Daoy (cell line): ENCODE measurements around the gene TUFM. TPM values are rescaled to one million over a fixed set of nuclear protein-coding genes. Genes with fewer than 3 reads are reported as not detected.
"Not testable (repeated sequence)": the region's sequence is repeated elsewhere in the genome, so short reads cannot be mapped to it uniquely, and the experiment has no call there.

Experiments used
- DNase-seq: peaks from one replicate; pipeline ENCODE4 v3.0.0-alpha.2; 2015; ENCODE audit warnings: low read depth
- total RNA-seq: library from RNA; depleted of rRNA; stranded (reverse); fragments of >200 nt; shearing (Covaris generic); gene quantifications from 2 replicates; pipeline ENCODE4 v1.2.3, GENCODE V29; 2014; rRNA removed

Gene TUFM
- total RNA-seq = 157 and 180 TPM in 2 replicates

DNA sequence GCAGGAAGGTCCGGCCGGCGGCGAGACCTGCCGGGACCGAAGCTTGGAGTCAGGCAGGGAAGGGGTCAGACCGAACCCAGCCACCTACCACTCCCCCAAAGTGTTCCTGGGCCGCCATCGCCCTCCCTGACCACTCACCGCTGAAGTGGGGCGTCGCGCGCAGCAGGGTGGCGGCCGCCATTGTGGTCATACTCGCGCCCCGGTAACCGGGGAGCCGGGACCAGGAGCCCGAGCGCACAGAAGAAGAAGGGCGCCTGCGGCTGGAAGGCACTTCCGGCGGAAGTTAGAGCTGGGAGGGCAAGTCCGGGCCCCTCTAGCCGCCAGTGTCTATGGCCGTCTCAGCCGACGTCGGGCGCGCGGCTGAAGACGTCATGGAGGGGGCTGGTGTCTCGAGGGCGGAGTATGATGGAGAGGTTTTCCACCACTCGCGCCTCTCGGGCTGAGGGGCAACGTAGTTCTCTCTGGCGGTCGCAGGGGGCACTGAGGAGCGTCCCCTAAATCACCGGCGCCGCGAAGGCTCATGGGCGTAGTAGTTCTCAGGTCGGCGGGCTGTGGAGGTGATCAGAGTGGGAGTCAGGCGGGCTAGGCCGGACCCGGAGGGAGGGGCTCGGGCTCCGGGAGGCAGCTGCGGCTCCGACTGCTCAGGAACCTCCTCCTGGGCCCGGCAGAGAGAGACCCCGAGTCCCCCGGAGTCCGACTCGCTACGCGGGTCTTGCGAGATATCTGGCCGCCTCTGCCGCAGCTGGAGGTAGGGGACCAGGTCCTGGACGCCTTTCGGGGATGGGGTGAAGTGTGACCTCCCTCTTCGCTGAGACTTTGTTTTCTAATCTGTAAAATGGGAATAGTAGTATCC is at the start of gene TUFM:
TUFM (minus strand) TSS at position 269 of the 853 bp plus-strand sequence; CDS start at position 190, 79 bp downstream.
- DNase-seq = peak; percentile 98

DNA sequence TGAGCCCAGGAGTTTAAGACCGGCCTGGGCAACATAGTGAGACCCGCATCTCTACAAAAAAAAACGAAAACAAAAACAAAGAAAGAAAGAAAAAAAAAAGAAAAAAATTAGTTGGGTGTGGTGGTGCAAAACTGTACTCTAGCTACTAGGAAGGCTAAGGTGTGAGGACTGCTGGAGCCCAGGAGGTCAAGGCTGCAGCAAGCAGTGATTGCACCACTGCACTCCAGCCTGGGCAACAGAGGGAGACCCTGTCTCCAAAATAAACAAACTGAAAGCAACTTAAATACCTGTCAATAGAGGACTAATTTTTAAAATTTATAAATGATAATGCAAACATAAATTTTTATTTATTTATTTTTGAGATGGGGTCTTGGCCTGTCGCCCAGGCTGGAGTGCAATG is 49.5 kb upstream of the TUFM start:
- no peak for DNase-seq

DNA sequence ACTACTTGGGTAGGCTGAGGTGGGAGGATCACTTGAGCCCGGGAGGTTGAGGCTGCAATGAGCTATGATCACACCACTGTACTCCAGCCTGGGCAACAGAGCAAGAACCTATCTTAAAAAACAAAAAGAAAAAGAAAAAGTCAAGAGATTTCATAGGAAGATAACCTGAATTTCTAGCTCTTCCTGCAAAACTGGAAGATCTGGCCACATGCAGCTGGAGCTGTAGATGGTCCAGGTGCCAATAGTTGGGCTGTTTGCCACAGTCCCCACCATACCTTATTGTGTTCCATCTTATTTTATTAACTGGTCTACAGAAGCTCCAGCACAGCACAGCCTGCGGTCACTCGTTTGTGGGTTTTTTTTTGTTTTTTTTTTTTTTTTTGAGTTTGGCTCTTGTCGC is 47.1 kb upstream of the TUFM start:
- DNase-seq = no peak

DNA sequence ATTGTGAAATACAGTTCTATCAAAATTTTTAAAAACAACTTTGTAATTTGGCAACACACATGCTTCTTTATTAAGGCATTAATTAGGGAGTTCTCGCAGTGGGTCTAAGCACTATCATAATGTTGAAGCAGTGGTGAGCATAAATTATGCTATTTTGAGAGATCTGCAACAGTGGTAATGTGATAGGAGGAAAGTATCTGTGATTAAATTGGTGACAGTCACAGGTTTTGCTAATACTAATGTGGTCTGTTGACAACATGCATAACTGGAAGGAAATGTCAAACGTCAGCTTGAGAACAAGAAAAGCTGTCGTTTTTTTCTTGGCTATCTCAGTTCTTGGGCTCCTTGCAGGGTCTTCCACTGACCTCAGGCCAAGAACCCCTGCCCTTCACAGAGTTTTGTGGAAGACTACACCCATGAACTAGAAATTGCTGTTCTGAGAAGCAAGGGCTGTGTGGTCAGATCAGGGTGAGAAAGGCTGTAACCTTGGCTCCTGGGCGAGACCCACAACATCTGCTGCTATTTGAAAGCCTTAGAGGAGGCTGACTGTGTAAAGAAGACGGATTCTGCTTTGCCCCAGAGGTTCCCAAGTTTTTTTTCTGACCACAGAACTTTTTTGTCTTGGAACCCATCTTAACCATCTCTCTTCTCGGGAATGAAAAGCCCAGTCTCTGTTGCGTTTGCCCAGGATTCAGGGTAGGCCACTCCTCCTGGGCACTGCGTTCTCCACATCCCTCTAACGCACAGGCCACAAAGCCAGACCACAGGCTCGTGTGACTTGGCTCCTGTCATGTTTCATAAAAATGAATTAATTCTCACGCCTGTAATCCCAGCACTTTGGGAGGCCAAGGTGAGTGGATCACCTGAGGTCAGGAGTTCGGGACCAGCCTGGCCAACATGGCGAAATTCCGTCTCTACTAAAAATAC is 46.1 kb upstream of the TUFM start:
- DNase-seq = no peak

DNA sequence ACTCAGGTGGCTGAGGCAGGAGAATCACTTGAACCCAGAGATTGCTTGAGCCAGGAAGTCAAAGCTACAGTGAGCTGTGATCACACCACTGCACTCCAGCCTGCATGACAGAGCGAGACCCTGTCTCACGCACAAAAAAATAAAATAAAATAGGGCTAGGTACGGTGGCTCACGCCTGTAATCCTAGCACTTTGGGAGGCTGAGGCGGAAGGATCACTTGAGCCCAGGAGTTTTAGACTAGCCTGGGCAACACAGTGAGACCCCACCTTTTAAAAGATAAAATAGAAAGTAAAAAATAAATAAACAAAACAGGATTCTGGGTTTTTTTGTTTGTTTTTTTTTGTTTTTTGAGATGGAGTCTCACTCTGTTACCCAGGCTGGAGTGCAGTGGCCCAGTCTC is 44.2 kb upstream of the TUFM start:
- DNase-seq = not testable (repeated sequence)

DNA sequence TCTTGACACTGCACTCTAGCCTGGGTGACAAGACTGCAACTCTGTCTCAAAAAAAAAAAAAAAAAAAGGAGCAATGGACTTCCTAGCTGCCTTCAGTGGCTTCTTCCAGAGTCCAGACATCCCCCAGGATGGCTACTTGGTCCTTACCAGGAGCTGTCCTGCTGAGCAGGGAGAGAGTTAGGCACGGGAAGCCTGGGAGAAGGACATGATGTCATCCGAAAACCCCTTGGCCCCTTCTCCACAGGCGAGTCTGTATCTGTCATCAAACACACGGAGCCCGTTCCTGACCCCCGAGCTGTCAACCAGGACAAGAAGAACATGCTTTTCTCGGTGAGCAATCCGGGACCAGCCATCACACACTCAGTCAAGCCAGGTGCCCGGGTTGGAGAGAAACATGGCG is 40.8 kb upstream of the TUFM start:
- DNase-seq = no peak

DNA sequence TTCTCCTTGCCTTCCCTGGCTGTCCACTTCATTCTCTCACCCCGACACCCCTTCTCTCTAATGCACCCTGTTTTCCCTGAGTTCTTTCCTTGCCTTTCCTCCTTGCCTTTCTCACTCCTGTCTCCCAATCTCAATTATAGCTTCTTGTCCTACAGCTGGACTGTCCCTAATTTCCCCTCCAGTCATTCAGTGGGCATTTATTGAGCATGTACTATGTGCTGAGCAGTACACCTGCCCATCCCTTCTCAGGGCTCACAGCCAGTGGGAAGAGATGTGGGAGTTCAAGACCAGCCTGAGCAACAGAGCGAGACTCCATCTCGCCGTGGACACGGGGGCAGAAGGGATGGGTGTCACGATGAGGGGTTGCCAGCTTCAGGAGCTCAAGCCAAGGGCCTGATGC is 37.9 kb upstream of the TUFM start:
- no peak for DNase-seq

DNA sequence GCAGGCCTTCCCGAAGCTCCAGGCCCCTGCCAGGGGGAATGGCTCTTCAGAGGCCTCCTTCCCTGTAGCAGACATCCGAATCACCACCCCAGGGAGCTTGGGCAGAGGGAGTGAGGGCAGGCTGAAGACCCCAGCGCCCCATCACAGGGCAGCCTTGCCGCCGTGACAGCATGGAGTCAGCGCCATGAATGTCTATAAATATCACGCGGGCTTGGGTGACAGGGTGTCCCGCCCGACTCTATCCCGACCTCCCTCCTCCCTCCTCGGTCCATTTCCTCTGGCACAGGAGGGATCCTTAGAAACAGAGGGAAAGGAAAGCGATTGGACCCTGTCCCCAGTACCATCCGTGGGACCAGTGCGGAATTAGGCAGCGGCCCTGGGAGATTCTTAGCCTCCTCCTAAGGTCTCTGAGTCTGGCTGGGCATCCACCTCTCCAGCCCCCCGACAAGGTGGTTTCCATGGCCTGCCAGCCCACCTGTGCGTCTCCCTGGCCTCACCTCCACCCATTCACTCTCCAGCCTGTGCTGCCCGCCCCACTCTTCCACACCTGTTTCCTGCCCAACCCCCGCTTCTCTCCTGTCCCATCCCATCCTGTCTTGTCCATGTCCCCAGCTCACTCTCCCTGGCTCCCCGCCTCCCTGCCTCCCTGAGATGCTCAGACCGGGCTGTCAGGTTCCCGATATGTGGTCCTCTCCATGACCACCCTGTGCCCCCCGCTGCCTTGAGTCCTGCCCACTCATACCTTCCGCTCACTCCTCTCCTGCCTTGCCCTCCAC is 37.3 kb upstream of the TUFM start:
- no peak for DNase-seq

DNA sequence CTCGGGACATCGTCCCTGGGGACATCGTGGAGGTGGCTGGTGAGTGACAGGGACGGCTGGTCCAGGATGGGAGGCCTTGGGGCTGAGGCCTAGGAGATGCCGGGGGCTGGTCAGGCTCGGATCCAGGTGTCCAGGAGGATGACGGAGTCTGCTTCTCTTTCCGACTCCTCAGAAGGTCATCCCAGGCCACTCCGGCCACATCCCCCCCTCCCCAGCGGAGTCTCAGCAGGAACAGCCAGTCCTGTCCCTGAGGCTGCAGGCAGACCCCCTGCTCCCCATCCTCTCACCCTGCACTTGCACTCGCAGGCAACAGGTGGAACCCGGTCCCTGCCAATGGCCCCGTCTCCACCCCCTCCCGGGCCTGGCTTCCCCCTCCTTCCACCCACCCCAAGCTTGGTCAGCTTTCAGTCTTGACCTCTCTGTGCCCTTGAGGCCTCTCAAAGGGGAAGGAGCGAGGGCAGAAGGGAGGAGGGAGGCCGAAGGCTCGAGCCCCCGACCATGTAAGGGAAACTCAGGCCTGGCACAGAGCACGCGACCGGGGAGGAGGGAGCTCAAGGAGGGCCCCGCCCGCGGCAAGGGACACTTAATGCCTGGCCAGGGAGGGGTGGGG is 36.5 kb upstream of the TUFM start:
- DNase-seq = no peak

DNA sequence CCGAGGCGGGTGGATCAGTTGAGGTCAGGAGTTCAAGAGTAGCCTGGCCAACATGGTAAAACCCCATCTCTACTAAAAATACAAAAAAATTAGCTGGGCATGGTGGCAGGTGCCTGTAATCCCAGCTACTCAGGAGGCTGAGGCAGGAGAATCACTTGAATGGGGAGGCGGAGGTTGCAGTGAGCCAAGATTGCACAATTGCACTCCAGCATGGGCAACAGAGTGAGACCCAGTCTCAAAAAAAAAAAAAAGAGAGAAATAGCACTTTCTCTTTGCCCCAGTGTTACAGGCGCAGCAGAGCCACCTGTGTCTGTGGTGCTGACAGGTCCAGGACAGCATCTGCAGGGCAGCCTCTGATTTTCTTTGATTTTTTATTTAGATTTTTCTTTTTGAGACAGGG is 35.4 kb upstream of the TUFM start:
- not testable (repeated sequence) for DNase-seq

DNA sequence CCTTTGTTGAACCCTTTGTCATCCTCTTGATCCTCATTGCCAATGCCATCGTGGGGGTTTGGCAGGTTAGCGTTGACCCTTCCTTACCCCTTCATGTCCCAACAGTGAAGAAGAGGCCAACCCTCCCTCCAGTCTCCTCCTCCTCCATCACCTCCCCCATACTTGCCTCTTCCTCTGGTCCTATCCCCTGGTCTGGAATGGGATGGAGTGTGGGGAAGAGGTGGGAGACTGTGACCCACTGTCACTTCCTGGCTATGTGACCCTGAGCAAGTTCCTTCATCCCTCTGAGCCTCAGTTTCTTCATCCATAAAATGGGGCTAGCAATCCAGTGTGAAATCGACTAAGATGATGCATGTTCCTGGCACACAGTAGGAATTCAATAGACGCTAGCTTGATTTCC is 34.8 kb upstream of the TUFM start:
- no peak for DNase-seq

DNA sequence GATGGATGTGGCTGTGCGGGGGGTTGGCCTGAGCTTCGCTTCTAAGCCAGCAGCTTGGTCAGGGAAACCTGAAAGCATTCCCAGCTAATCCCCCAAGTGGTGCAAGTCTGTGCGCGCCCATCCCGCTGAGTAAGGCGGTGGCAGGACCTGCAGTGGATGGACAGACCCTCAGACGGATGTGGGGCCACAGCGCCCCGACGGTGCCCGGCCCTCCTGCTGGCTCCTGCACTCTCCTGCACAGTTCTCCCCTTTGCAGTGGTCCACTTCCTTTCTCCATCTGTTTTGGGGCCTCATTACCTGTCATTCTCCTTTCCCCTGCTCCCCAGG is 34.4 kb upstream of the TUFM start:
- no peak for DNase-seq

DNA sequence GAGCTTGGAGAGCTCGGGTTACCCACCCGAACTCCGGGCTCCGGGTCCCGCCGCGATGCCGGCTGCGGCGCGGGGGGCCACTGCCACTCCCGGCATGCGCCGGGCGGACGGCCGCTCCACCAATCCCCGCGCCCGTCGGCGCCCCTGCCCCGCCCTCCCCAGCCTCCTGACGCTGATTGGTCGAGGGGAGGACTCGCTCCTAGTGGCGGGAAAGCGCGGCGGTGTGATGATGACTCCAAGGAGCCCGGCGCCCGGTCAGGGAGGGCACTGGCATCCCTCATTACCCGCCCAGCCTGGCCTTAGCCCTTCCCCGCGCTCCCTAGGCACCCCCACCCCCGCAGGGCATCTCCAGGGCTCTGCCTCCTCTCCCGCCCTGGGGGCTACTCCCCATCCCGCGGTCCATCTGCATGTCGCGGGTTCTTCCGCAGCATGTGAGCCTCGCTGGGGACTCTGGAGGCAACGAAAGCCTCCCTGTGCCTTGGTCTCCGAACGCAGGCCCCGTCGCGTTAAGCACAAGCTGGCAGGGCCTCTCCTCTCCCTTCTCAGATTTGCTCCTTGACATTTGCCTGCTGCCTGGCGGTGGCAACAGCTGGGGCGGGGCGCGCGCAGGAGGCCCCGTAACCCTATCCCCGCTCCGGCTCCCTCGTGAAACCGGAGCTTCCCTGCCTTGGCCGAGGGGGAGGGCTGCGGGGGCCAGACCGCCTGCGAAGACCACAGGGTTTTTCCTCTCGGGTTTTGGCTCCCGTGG is 33.9 kb upstream of the TUFM start:
- peak; percentile 90 for DNase-seq

DNA sequence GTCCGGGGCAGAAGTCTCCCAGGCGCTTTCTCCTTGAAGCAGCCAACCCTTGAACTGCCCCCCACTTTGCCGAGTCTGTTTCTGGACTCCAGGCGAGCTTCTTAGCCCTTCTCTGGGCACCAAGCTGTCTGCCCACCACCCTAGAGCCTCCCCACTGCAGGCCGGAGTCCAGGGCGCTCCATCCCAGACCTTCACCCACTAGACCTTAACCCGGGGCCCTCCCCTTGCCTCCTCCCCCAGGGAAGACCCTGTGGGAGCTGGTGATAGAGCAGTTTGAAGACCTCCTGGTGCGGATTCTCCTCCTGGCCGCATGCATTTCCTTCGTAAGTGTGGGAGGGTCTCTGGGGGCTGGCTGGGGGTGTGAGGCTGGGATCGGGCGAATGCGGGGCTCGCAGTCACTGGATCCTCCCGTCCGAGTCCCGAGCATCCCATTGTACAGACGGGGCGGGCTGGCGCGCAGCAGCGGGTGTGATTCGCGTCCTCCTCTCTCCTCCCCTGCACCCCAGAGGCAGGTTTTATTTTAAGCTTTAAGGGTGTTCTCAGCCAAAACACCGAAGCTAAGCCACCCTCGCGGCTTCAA is 33.2 kb upstream of the TUFM start:
- no peak for DNase-seq

DNA sequence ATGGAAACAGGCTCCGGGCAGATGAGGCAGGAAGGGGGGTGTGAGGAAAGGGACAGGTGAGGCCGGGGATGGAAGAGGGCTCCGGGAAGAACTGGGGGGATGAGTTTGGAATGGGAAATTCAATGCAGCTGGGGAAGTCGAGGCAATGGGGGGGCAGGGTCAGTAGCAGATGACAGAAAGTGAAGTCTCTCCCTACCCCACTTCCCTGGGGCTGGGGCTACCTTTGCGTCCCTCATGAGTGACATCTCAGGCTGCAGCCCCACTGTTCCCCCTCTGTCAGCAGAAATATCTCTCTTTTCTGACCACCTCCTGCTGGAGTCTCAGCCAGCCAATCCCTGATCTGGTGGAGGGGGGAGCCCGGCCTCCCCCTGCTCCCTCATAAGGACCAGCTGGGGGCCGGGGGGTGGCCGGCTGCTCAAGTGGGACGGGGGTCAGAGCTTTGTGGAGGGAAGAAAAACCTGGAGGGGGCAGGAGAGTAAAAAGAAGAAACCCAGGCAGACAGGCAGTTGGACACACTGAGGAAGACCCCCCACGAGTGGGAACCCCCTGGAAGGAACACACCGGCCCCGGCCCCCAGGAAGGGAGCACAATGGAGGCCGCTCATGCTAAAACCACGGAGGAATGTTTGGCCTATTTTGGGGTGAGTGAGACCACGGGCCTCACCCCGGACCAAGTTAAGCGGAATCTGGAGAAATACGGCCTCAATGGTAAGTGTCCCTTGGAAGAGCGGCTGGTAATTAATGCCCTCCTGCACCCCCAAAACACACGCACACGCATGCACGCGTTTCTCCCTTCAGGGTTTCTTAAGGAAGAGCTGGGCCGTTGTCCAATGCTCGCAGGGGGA is 32.2 kb upstream of the TUFM start, which contains the start of gene ATP2A1:
ATP2A1 (plus strand) TSS at position 406 of the 844 bp plus-strand sequence; CDS start at position 590, 184 bp downstream.
- no peak for DNase-seq

DNA sequence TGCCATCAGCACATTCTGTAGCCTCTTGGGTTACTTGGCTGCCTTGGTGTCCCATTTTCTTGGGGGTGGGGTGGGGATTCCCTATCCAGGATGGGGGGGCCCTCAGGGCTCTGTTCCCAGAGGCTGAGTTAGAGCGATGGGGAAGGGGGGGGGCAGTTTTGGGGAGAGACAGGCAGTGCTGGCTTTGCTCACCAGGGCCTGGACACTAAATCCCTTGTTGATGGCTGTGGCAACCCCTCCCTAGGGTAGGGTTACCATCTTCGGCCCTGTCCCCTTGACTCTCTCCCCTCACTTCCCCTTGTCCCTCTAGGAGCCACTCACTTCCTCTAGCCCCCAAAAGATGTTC is 31.5 kb upstream of the TUFM start:
- no peak for DNase-seq

DNA sequence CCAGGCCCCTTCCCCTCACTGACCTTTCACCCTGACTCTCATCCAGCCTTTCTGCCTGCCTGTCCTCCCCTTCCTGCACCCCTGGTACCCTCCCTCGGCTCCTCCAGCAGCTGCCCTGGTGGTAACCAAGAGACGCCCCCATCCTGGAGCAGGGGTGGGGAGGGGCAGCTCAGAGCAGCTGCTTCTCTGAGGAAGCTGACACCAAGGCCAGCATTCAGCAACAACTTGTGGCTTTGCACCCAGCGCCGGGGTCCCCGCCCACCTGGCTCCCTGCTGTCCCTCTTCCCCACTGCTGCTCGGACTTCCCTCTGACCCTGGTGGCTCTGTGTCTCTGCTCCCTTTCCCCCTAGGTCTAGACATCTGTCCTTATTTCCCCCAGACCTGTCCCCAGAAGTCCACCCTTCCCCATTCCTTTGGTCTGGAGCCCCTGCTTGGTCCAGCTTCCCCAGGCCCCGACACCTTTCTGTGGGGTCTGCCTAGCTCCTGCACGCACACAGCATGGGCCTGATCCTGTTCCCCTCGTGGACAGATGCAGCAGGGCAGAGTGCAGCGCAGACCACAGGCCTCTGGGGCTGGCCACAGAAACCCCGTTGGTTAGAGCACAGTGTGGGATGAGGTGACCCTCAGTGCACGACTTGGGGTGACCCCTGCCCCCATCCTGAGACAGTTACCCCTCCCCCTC is 31.0 kb upstream of the TUFM start:
- DNase-seq = no peak

DNA sequence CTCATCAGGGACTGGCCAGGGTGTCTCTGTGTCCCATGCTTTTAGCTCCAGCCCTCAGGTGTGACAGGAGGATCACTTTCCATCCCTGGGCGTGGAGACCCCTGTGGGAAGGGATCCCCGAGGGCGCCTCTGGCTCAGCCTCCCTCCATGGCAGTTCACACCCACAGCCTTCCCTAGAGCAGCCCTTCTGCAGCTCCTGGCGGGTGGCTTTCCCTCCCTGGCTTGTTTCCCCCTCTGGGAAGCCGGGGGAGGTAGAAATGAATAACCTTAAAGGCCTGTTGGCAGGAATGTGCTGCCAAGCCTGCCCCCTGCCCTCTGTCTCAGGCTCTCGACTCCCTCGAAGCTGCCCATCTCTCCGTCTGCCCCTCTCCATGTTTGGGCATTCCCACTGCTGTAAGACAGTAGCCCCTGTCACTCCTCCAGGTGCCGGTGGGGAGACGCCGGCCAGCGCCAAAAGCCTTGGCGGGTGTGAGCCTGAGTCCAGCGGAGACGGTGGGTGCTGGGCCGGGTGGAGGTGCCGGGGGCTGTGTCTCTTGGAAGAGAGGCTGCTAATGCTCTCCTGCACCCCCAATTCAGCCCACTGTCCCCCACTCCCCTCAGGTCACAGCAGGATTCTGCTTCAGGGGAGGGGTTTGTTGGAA is 30.0 kb upstream of the TUFM start:
- no peak for DNase-seq
